ENCODE data around the gene TIMMDC1. TPM values are rescaled to one million over a fixed set of nuclear protein-coding genes. Genes with fewer than 3 reads are reported as not detected.

The TIMMDC1 gene
- total and polyA plus RNA-seq, 2 donors = 70.6 to 133 TPM

DNA sequence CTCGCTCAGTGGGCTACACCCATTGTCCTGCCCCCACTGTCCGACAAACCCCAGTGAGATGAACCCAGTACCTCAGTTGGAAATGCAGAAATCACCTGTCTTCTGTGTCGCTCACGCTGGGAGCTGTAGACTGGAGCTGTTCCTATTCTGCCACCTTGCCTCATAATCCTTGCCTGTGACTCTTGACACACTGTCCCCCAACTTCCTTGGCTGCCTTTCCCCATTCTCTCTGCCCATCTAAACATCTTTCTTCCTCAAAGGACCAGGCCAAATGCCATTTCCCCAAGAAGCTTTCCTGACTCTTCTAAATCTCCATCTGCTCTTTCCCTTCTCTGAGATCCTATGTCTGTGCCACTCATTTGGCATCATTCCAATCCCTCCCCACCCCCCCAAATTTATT lies 70.8 kb downstream of the TIMMDC1 start:
- WGBS = 99% methylated on average over 4 of the region's 4 CpGs

DNA sequence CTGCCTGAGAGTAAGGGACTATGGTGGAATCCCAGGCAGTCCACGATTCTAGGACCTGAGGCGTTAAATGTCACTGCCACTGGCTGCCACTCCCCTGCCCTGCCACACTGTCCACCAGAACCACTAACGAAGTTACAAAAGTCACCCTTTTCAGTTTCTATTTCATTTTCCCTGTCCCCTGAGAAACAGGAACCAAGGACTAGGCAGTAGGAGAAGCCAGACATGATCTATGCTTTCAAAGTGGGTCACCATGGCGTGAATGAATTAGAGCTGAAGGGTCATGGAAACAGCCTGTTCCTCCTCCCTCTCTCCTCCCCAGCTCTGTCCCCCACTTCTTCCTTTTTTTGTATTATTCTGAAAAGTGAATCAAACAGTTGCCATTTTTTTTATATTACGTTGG lies 71.9 kb downstream of the TIMMDC1 start:
- no peaks in the 10 kb centered on the region for H3K4me1 ChIP-seq (ENCODE audit: control insufficient read depth in 2 of 2, insufficient read depth in 2 of 2, low read length in 2 of 2)
- no peaks in the 10 kb centered on the region for H3K36me3 ChIP-seq (ENCODE audit: control insufficient read depth in 2 of 2, insufficient read depth in 2 of 2, low read length in 1 of 2)
- no peaks in the 10 kb centered on the region for H3K9me3 ChIP-seq (ENCODE audit: control insufficient read depth in 2 of 2, insufficient read depth in 1 of 2, low read length in 1 of 2)
- H3K27me3 ChIP-seq (ENCODE audit: control insufficient read depth in 2 of 2, insufficient read depth in 1 of 2, low read length in 1 of 2) = no peaks in the 10 kb centered on the region
- H3K27ac ChIP-seq (ENCODE audit: low read depth in 1 of 2, low read length in 1 of 2) = no peak overlapping the region
- no peak for DNase-seq (ENCODE audit: low read depth in 6 of 9, low spot score in 9 of 9)
- 67% methylated on average over 5 of the region's 5 CpGs for WGBS
- no peak overlapping the region for H3K4me3 ChIP-seq (ENCODE audit: low read length in 2 of 2)

More for the DNA sequence above, 70.8 kb downstream of the TIMMDC1 start:
- no peaks in the 10 kb centered on the region for H3K4me1 ChIP-seq (ENCODE audit: control insufficient read depth in 2 of 2, insufficient read depth in 2 of 2, low read length in 2 of 2)
- H3K27ac ChIP-seq (ENCODE audit: low read depth in 1 of 2, low read length in 1 of 2) = no peak overlapping the region
- H3K4me3 ChIP-seq (ENCODE audit: low read length in 2 of 2) = no peak overlapping the region
- H3K36me3 ChIP-seq (ENCODE audit: control insufficient read depth in 2 of 2, insufficient read depth in 2 of 2, low read length in 1 of 2) = no peaks in the 10 kb centered on the region
- no peaks in the 10 kb centered on the region for H3K9me3 ChIP-seq (ENCODE audit: control insufficient read depth in 2 of 2, insufficient read depth in 1 of 2, low read length in 1 of 2)
- no peak for DNase-seq (ENCODE audit: low read depth in 6 of 9, low spot score in 9 of 9)
- H3K27me3 ChIP-seq (ENCODE audit: control insufficient read depth in 2 of 2, insufficient read depth in 1 of 2, low read length in 1 of 2) = no peaks in the 10 kb centered on the region

- Histone ChIP-seq H3K27me3 (ENCODE audit: control insufficient read depth in 2 of 2, insufficient read depth in 1 of 2, low read length in 1 of 2) (no peaks in the 10 kb centered on the region), H3K9me3 (ENCODE audit: control insufficient read depth in 2 of 2, insufficient read depth in 1 of 2, low read length in 1 of 2) (no peaks in the 10 kb centered on the region), H3K36me3 (ENCODE audit: control insufficient read depth in 2 of 2, insufficient read depth in 2 of 2, low read length in 1 of 2) (no peaks in the 10 kb centered on the region), H3K4me1 (ENCODE audit: control insufficient read depth in 2 of 2, insufficient read depth in 2 of 2, low read length in 2 of 2) (no peaks in the 10 kb centered on the region), H3K4me3 (ENCODE audit: low read length in 2 of 2) (no peak overlapping the region), H3K27ac (ENCODE audit: low read depth in 1 of 2, low read length in 1 of 2) (peak overlapping the region in 1 of 2 donors; percentile 55)
- DNase-seq (ENCODE audit: low read depth in 6 of 9, low spot score in 9 of 9) = no peak
- 96% methylated on average over 1 of the region's 1 CpG for WGBS
Measured at GRCh38 chr3:119571230-119571629, 72.9 kb downstream of the TIMMDC1 start.

- H3K4me1 ChIP-seq (ENCODE audit: control insufficient read depth in 2 of 2, insufficient read depth in 2 of 2, low read length in 2 of 2) = no peaks in the 10 kb centered on the region
- H3K27ac ChIP-seq (ENCODE audit: low read depth in 1 of 2, low read length in 1 of 2) = no peak overlapping the region
- no peaks in the 10 kb centered on the region for H3K36me3 ChIP-seq (ENCODE audit: control insufficient read depth in 2 of 2, insufficient read depth in 2 of 2, low read length in 1 of 2)
- DNase-seq (ENCODE audit: low read depth in 6 of 9, low spot score in 9 of 9) = no peak
- H3K27me3 ChIP-seq (ENCODE audit: control insufficient read depth in 2 of 2, insufficient read depth in 1 of 2, low read length in 1 of 2) = no peaks in the 10 kb centered on the region
- no peaks in the 10 kb centered on the region for H3K9me3 ChIP-seq (ENCODE audit: control insufficient read depth in 2 of 2, insufficient read depth in 1 of 2, low read length in 1 of 2)
- WGBS = 95% methylated on average over 5 of the region's 5 CpGs
- H3K4me3 ChIP-seq (ENCODE audit: low read length in 2 of 2) = no peak overlapping the region
Measured at GRCh38 chr3:119571688-119572087, 73.3 kb downstream of the TIMMDC1 start.

Other genes starting within 250 kb of the TIMMDC1 start
- gene ARHGAP31, start 204.2 kb upstream of the TIMMDC1 start, total RNA-seq = 8.2 TPM
- 3.5 TPM for gene ARHGAP31, start 204.2 kb upstream of the TIMMDC1 start, polyA plus RNA-seq
- 19.6 TPM for gene TMEM39A, start 34.9 kb upstream of the TIMMDC1 start, total RNA-seq
- gene TMEM39A, start 34.9 kb upstream of the TIMMDC1 start, polyA plus RNA-seq = 10.8 TPM
- 18.3 TPM for gene POGLUT1, start 29.6 kb upstream of the TIMMDC1 start, total RNA-seq
- gene POGLUT1, start 29.6 kb upstream of the TIMMDC1 start, polyA plus RNA-seq = 23.6 TPM
- 6.2 TPM for gene CD80, start 61.1 kb downstream of the TIMMDC1 start, total RNA-seq
- 3.3 TPM for gene CD80, start 61.1 kb downstream of the TIMMDC1 start, polyA plus RNA-seq
- gene ADPRH, start 80.9 kb downstream of the TIMMDC1 start, total RNA-seq = 2.5 TPM
- gene ADPRH, start 80.9 kb downstream of the TIMMDC1 start, polyA plus RNA-seq = 8.2 TPM
- gene PLA1A, start 99.3 kb downstream of the TIMMDC1 start, total RNA-seq = 1.1 TPM
- gene PLA1A, start 99.3 kb downstream of the TIMMDC1 start, polyA plus RNA-seq = 3.0 TPM
- gene POPDC2, start 162.0 kb downstream of the TIMMDC1 start, total RNA-seq = 3.0 TPM
- 8.4 TPM for gene POPDC2, start 162.0 kb downstream of the TIMMDC1 start, polyA plus RNA-seq
- gene COX17, start 178.9 kb downstream of the TIMMDC1 start, total RNA-seq = 85.3 TPM
- 171 TPM for gene COX17, start 178.9 kb downstream of the TIMMDC1 start, polyA plus RNA-seq
- 1.1 TPM for gene CFAP91, start 204.5 kb downstream of the TIMMDC1 start, total RNA-seq
- 2.8 TPM for gene CFAP91, start 204.5 kb downstream of the TIMMDC1 start, polyA plus RNA-seq